Spleen (tissue), 11 donors: ENCODE measurements around the gene SCN8A. TPM values are rescaled to one million over a fixed set of nuclear protein-coding genes. Genes with fewer than 3 reads are reported as not detected.

ENCODE experiments used
- DNase-seq: peaks from one replicate; pipeline ENCODE4 v3.0.0-alpha.2; 2020
- H3K27ac ChIP-seq, 8 donors: fragments of 200-600 bp; sonication (generic) in 7 of 8; 1 replicate in 4 of 8; 2 replicates in 4 of 8; pipeline versions ENCODE4 v1.5.0 to v1.8.0; 2016 to 2021; ENCODE audit warnings: inconsistent platforms in 4 of 8, mild to moderate bottlenecking in 4 of 8, moderate library complexity in 1 of 8
- H3K27me3 ChIP-seq, 7 donors: fragments of 200-600 bp; sonication (generic) in 6 of 7; replicated peaks in 1 of 7; 1 replicate in 4 of 7; 2 replicates in 3 of 7; pipeline versions ENCODE4 v1.5.0 to v1.8.0; 2016 to 2021; ENCODE audit warnings: inconsistent platforms in 3 of 7, mild to moderate bottlenecking in 1 of 7
- H3K36me3 ChIP-seq, 6 donors: fragments of 200-600 bp; sonication (generic) in 5 of 6; 1 replicate in 4 of 6; 2 replicates in 2 of 6; pipeline versions ENCODE4 v1.5.0 to v1.8.0; 2016 to 2021; ENCODE audit warnings: inconsistent platforms in 2 of 6
- H3K4me1 ChIP-seq, 6 donors: fragments of 200-600 bp; sonication (generic) in 5 of 6; 1 replicate in 3 of 6; 2 replicates in 3 of 6; pipeline versions ENCODE4 v1.5.0 to v1.8.0; 2016 to 2021; ENCODE audit warnings: inconsistent platforms in 3 of 6
- H3K4me3 ChIP-seq, 8 donors: fragments of 200-600 bp; sonication (generic) in 7 of 8; 1 replicate in 4 of 8; 2 replicates in 4 of 8; pipeline versions ENCODE4 v1.5.0 to v1.8.0; 2016 to 2021; ENCODE audit warnings: inconsistent platforms in 4 of 8, mild to moderate bottlenecking in 4 of 8, moderate library complexity in 2 of 8
- H3K9me3 ChIP-seq, 8 donors: fragments of 200-600 bp; sonication (generic) in 7 of 8; 1 replicate in 4 of 8; 2 replicates in 4 of 8; pipeline versions ENCODE4 v1.5.0 to v1.8.0; 2016 to 2021; ENCODE audit warnings: inconsistent platforms in 4 of 8
- CTCF ChIP-seq, 11 experiments: fragments of 200-600 bp in 7 of 11; fragments of 450-650 bp in 4 of 11; sonication (generic) in 4 of 11; IDR thresholded peaks in 8 of 11; conservative IDR thresholded peaks in 3 of 11; 1 replicate in 7 of 11; 2 replicates in 4 of 11; pipeline versions ENCODE4 v1.4.0 to v1.8.0; 2016 to 2021; ENCODE audit warnings: antibody characterized with exemption in 11 of 11, inconsistent platforms in 4 of 11, mild to moderate bottlenecking in 1 of 11
- POLR2A ChIP-seq, 3 donors: fragments of 450-650 bp; IDR thresholded peaks; one replicate each; pipeline ENCODE4 v1.5.1; 2017; ENCODE audit warnings: antibody characterized with exemption in 3 of 3, mild to moderate bottlenecking in 1 of 3
- POLR2AphosphoS5 ChIP-seq, 3 donors: sonication (generic); formaldehyde crosslinking; IDR thresholded peaks; one replicate each; pipeline ENCODE4 v1.5.1; 2017; ENCODE audit warnings: antibody characterized with exemption in 3 of 3
- WGBS, 5 donors: extraction: QIAGEN DNeasy Blood & Tissue Kit in 3 of 5; methylation state at CpG; one replicate each; pipeline versions ENCODE4 v1.1.5 to v1.1.7; 2013 to 2018; 5-methylcytosine and 5-hydroxymethylcytosine counted together
- intact Hi-C: fragments of 100-400 bp; cut with DNase I; formaldehyde crosslinking; loops from one replicate; pipeline ENCODE4 v1.15.0; 2023; ENCODE audit warnings: low total_unique reads
- polyA plus RNA-seq, 3 donors: library from polyadenylated mRNA; stranded (reverse); fragments of 200-250 nt; gene quantifications; one replicate each; pipeline ENCODE4 v1.2.1, GENCODE V29; 2013
- total RNA-seq, 7 donors: library from RNA; depleted of rRNA in 3 of 7; stranded (reverse); fragments of >200 nt in 3 of 7; fragmentation: NEBNext Ultra II Directional in 4 of 7; extraction: Animal tissue kit (Norgen Biotek cat#: 25700) in 4 of 7; gene quantifications; one replicate each; pipeline versions ENCODE4 v1.1.0 to v1.2.1, GENCODE V29; 2016 to 2021
- donor health status: healthy with polysubstance abuse.
- donor health status: DM: no; HTN: no; CAD: no; lungs with moderate emphysema.
- donor health status: DM: no; HTN: no; CAD: no.
- donor health status: Bipolar disorder and iron deficiency.
- donor health status: healthy.
- donor health status: DM: no; HTN: no; CAD: no.
- donor health status: DM: yes; HTN: yes; CAD: no.

Gene SCN8A
- total and polyA plus RNA-seq, 10 donors = 0.17 to 4.7 (median 3.0) TPM

DNA sequence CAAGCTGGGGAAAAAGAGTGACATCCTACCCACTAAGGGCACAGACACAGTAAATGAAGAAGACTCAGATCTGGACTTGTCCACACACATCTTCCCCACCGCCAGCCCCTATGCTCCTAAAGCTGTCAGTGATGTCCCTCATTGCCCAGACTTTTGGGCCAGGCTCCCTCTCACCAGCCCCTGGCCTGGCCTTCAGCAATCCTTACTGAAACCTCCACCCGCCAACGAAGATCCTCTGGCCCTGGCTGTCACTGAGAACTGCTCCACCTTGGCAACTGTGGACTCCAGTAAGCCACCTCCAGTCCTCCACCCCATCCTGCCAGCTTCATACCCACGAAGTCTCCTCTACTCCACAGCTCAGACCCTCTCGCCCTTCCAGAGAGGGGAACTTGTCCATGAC is 234.2 kb downstream of the SCN8A start:
- Histone ChIP-seq H3K27ac (no peak overlapping the region), H3K27me3 (peaks cover 0 to 37% (median 4%) of the 10 kb centered on the region in 7 donors), H3K36me3 (no peaks in the 10 kb centered on the region), H3K4me3 (no peak overlapping the region), H3K9me3 (no peaks in the 10 kb centered on the region), H3K4me1 (peaks cover 0 to 61% (median 33%) of the 10 kb centered on the region in 6 donors)
- TF ChIP-seq CTCF (IDR thresholded peaks at IDR 0.05 in 8 of 11, conservative IDR thresholded peaks at IDR 0.05 in 3 of 11) = no peak
- no peak for TF ChIP-seq POLR2AphosphoS5 (IDR thresholded peaks at IDR 0.05)
- TF ChIP-seq POLR2A (IDR thresholded peaks at IDR 0.05) = no peak
- intact Hi-C loops = no loop called here
- peak; percentile 40 for DNase-seq
- WGBS, 5 donors = 79 to 91% (median 89%) methylated on average over 5 of the region's 5 CpGs

- no peak overlapping the region for H3K4me3 ChIP-seq
- DNase-seq = no peak
- WGBS, 5 donors = 70 to 83% (median 75%) methylated on average over 3 to 4 of the region's 4 CpGs
- no peaks in the 10 kb centered on the region for H3K36me3 ChIP-seq
- H3K4me1 ChIP-seq = peaks cover 0 to 53% (median 29%) of the 10 kb centered on the region in 6 donors
- H3K9me3 ChIP-seq = no peaks in the 10 kb centered on the region
- intact Hi-C loops = no loop called here
- H3K27me3 ChIP-seq = peaks cover 0 to 35% (median 0%) of the 10 kb centered on the region in 7 donors
- no peak overlapping the region for H3K27ac ChIP-seq
- TF ChIP-seq POLR2AphosphoS5 (IDR thresholded peaks at IDR 0.05) = no peak
- no peak for TF ChIP-seq CTCF (IDR thresholded peaks at IDR 0.05 in 8 of 11, conservative IDR thresholded peaks at IDR 0.05 in 3 of 11)
- TF ChIP-seq POLR2A (IDR thresholded peaks at IDR 0.05) = no peak
Observed at GRCh38 chr12:51826881-51827280, 235.8 kb downstream of the SCN8A start.

GRCh38 chr12:51827925-51828818 is 237.1 kb downstream of the SCN8A start:
- intact Hi-C loops = no loop called here

More at GRCh38 chr12:51827925-51828818, 237.1 kb downstream of the SCN8A start:
- H3K36me3 ChIP-seq = no peaks in the 10 kb centered on the region
- no peaks in the 10 kb centered on the region for H3K9me3 ChIP-seq
- no peak overlapping the region for H3K4me3 ChIP-seq
- WGBS, 5 donors = 16 to 25% (median 21%) methylated on average over 8 to 11 of the region's 11 CpGs
- H3K27me3 ChIP-seq = peaks cover 0 to 44% (median 0%) of the 10 kb centered on the region in 7 donors
- no peak overlapping the region for H3K27ac ChIP-seq
- no peak for TF ChIP-seq POLR2AphosphoS5 (IDR thresholded peaks at IDR 0.05)
- TF ChIP-seq POLR2A (IDR thresholded peaks at IDR 0.05) = no peak
- TF ChIP-seq CTCF (IDR thresholded peaks at IDR 0.05 in 8 of 11, conservative IDR thresholded peaks at IDR 0.05 in 3 of 11) = no peak
- no peak for DNase-seq
- H3K4me1 ChIP-seq = peaks cover 9 to 53% (median 33%) of the 10 kb centered on the region in 6 donors
